Keratinocyte (primary cell): Measurements from ENCODE around the gene ERC2. TPM values are rescaled to one million over a fixed set of nuclear protein-coding genes. Genes with fewer than 3 reads are reported as not detected.
"Not testable (repeated sequence)": the region's sequence is repeated elsewhere in the genome, so short reads cannot be mapped to it uniquely, and the experiment has no call there.

Source experiments
- DNase-seq: peaks from one replicate; pipeline ENCODE4 v3.0.0-alpha.2; 2011; ENCODE audit warnings: low read depth, missing footprints, low spot score
- FAIRE-seq: peaks from 2 replicates; lab custom pipeline; 2011; peaks lifted over from hg19 to GRCh38; lab: Jason Lieb, UNC
- H2AFZ ChIP-seq: 2 replicates; pipeline ENCODE4 v1.6.0; 2012; ENCODE audit warnings: low read length, control low read depth, inconsistent platforms; ENCODE audit not compliant: control insufficient read depth
- H3K27ac ChIP-seq: 2 replicates; pipeline ENCODE4 v1.5.1; 2011; ENCODE audit warnings: low read length; ENCODE audit not compliant: control insufficient read depth, insufficient read depth
- H3K27me3 ChIP-seq: 3 replicates; pipeline ENCODE4 v1.6.0; 2011; ENCODE audit warnings: low read length; ENCODE audit not compliant: control insufficient read depth, insufficient read depth; ENCODE audit errors: extremely low read depth
- H3K36me3 ChIP-seq, 2 experiments: 2 replicates in 1 of 2; 3 replicates in 1 of 2; pipeline ENCODE4 v1.5.1; 2011; ENCODE audit warnings: low read length in 2 of 2, mild to moderate bottlenecking in 1 of 2; ENCODE audit not compliant: control insufficient read depth in 2 of 2, insufficient read depth in 2 of 2; ENCODE audit errors: extremely low read depth in 1 of 2
- H3K4me1 ChIP-seq: 3 replicates; pipeline ENCODE4 v1.5.1; 2011; ENCODE audit warnings: low read length; ENCODE audit not compliant: control insufficient read depth, insufficient read depth; ENCODE audit errors: extremely low read depth
- H3K4me2 ChIP-seq: 3 replicates; pipeline ENCODE4 v1.6.0; 2011; ENCODE audit warnings: low read depth, low read length; ENCODE audit not compliant: control insufficient read depth, insufficient read depth; ENCODE audit errors: extremely low read depth
- H3K4me3 ChIP-seq, 3 experiments: fragments of 200-600 bp in 1 of 3; sonication (generic) in 1 of 3; 2 replicates in 2 of 3; 3 replicates in 1 of 3; pipeline ENCODE4 v1.5.1; 2011 to 2016; ENCODE audit warnings: low read length in 3 of 3, mild to moderate bottlenecking in 3 of 3, control low read depth in 2 of 3, inconsistent platforms in 1 of 3, low read depth in 1 of 3, mixed read lengths in 1 of 3, mixed run types in 1 of 3, moderate library complexity in 1 of 3; ENCODE audit not compliant: control insufficient read depth in 2 of 3, insufficient read depth in 2 of 3; ENCODE audit errors: extremely low read depth in 1 of 3
- H3K79me2 ChIP-seq: 2 replicates; pipeline ENCODE4 v1.6.0; 2012; ENCODE audit warnings: low read length; ENCODE audit not compliant: control insufficient read depth, insufficient read depth
- H3K9ac ChIP-seq: 3 replicates; pipeline ENCODE4 v1.6.0; 2011; ENCODE audit warnings: low read length; ENCODE audit not compliant: control insufficient read depth, insufficient read depth; ENCODE audit errors: extremely low read depth
- H3K9me1 ChIP-seq: 3 replicates; pipeline ENCODE4 v1.6.0; 2011; ENCODE audit warnings: low read length; ENCODE audit not compliant: control insufficient read depth, insufficient read depth; ENCODE audit errors: extremely low read depth
- H3K9me3 ChIP-seq: 2 replicates; pipeline ENCODE4 v1.5.1; 2012; ENCODE audit warnings: low read depth, low read length; ENCODE audit not compliant: control insufficient read depth
- H4K20me1 ChIP-seq: 3 replicates; pipeline ENCODE4 v1.6.0; 2011; ENCODE audit warnings: low read length; ENCODE audit not compliant: control insufficient read depth, insufficient read depth; ENCODE audit errors: extremely low read depth
- CTCF ChIP-seq, 3 experiments: IDR thresholded peaks in 1 of 3; conservative IDR thresholded peaks in 1 of 3; optimal IDR thresholded peaks in 1 of 3; 2 replicates in 2 of 3; 3 replicates in 1 of 3; pipeline versions ENCODE3 to v1.5.1; 2011; ENCODE audit warnings: low read length in 3 of 3, mild to moderate bottlenecking in 3 of 3, moderate library complexity in 2 of 3, control low read depth in 1 of 3, inconsistent platforms in 1 of 3; ENCODE audit not compliant: insufficient read depth in 2 of 3; ENCODE audit errors: extremely low read depth in 1 of 3
- dilution Hi-C: fragments of 300-500 bp; cut with MboI; formaldehyde crosslinking; loops from one replicate; pipeline ENCODE4 v1.7.0; 2020; ENCODE audit warnings: low sequenced_read_pairs; ENCODE audit not compliant: extremely low pct_ligation_motif_present
- polyA plus RNA-seq, 5 experiments: library from polyadenylated mRNA; depleted of rRNA in 3 of 5; stranded (reverse) in 3 of 5; stranded (forward) in 1 of 5; unstranded in 1 of 5; fragments of >200 nt; gene quantifications; 1 replicate in 1 of 5; 2 replicates in 3 of 5; 3 replicates in 1 of 5; pipeline versions ENCODE4 v1.2.1 to v1.2.3, GENCODE V29; 2011 to 2012; ENCODE audit warnings: missing spikeins in 2 of 5, low read depth in 1 of 5, low replicate concordance in 1 of 5

Gene ERC2
- polyA plus RNA-seq, 1 donor (not counting 4 experiments of a cell fraction or from before 2014, with no cell fraction given) = 0.08 TPM

- no peaks in the 10 kb centered on the region for H3K36me3 ChIP-seq
- H2AFZ ChIP-seq = no peak overlapping the region
- dilution Hi-C loops = no loop called here
- no peaks in the 10 kb centered on the region for H3K9me3 ChIP-seq
- H3K9me1 ChIP-seq = no peaks in the 10 kb centered on the region
- H3K79me2 ChIP-seq = no peaks in the 10 kb centered on the region
- FAIRE-seq (no peak), DNase-seq (no peak)
- peaks cover 9% of the 10 kb centered on the region for H3K4me1 ChIP-seq
- no peaks in the 10 kb centered on the region for H3K27me3 ChIP-seq
- no peaks in the 10 kb centered on the region for H4K20me1 ChIP-seq
- H3K27ac ChIP-seq = no peak overlapping the region
- no peak overlapping the region for H3K9ac ChIP-seq
- no peak overlapping the region for H3K4me2 ChIP-seq
- no peak for TF ChIP-seq CTCF (optimal IDR thresholded peaks at IDR 0.05 in 1 of 3, IDR thresholded peaks at IDR 0.05 in 1 of 3, conservative IDR thresholded peaks at IDR 0.05 in 1 of 3; ENCODE audit: extremely low read depth in 1 of 3, insufficient read depth in 2 of 3, low read length in 3 of 3)
- no peak overlapping the region for H3K4me3 ChIP-seq
Observed at GRCh38 chr3:55505776-55506175, 962.5 kb downstream of the ERC2 start.

- H3K9me3 ChIP-seq, FAIRE-seq, H3K9ac ChIP-seq, DNase-seq, H3K9me1 ChIP-seq, H3K36me3 ChIP-seq, H3K4me3 ChIP-seq, H3K27ac ChIP-seq, H3K79me2 ChIP-seq, H4K20me1 ChIP-seq, dilution Hi-C loops, H3K27me3 ChIP-seq, H3K4me2 ChIP-seq: not testable (repeated sequence)
- peak overlapping the region; percentile 10 for H2AFZ ChIP-seq
- H3K4me1 ChIP-seq = peaks cover 16% of the 10 kb centered on the region
- TF ChIP-seq CTCF (optimal IDR thresholded peaks at IDR 0.05 in 1 of 3, IDR thresholded peaks at IDR 0.05 in 1 of 3, conservative IDR thresholded peaks at IDR 0.05 in 1 of 3; ENCODE audit: extremely low read depth in 1 of 3, insufficient read depth in 2 of 3, low read length in 3 of 3) = peak in 1 of 3 experiments; percentile 33
Observed at GRCh38 chr3:55505102-55505501, 963.2 kb downstream of the ERC2 start.
